Endothelial cell of umbilical vein (primary cell): Measurements from ENCODE around the gene DDB1. TPM values are rescaled to one million over a fixed set of nuclear protein-coding genes. Genes with fewer than 3 reads are reported as not detected.

ENCODE experiments used
- BruUV-seq: library from RNA; stranded (reverse); fragments of 400-500 nt; replicated peaks from 2 replicates; lab custom pipeline; 2021; lab: Mats Ljungman, UMichigan
- CTCF ChIA-PET: fragments of 300-600, 350-600 bp; sonication (Branson Sonifier 250); formaldehyde crosslinking; loops from one replicate; lab custom pipeline; 2021; ENCODE audit warnings: antibody characterized with exemption, inconsistent platforms; lab: Charles Lee
- POLR2A ChIA-PET: fragments of 300-600, 350-600 bp; sonication (Branson Sonifier 250); formaldehyde crosslinking; loops from one replicate; lab custom pipeline; 2021; ENCODE audit warnings: antibody characterized with exemption, inconsistent platforms; lab: Charles Lee
- DNase-seq: peaks from one replicate; pipeline ENCODE4 v3.0.0-alpha.2; 2011; ENCODE audit warnings: low read depth, low spot score
- FAIRE-seq: peaks from 2 replicates; lab custom pipeline; 2011; peaks lifted over from hg19 to GRCh38; lab: Jason Lieb, UNC
- H2AFZ ChIP-seq: 2 replicates; pipeline ENCODE4 v1.6.0; 2012; ENCODE audit warnings: low read depth, low read length, control low read depth, inconsistent platforms
- H3K27ac ChIP-seq: 2 replicates; pipeline ENCODE4 v1.5.1; 2011; ENCODE audit warnings: low read depth, mild to moderate bottlenecking, control low read depth, low read length, moderate library complexity; ENCODE audit not compliant: insufficient read depth
- H3K27me3 ChIP-seq, 2 experiments: 2 replicates each; pipeline versions ENCODE4 v1.6.0 to v1.6.1; 2011; ENCODE audit warnings: low read length in 2 of 2, mixed read lengths in 1 of 2; ENCODE audit not compliant: control insufficient read depth in 2 of 2, insufficient read depth in 2 of 2
- H3K36me3 ChIP-seq, 2 experiments: 2 replicates in 1 of 2; 3 replicates in 1 of 2; pipeline ENCODE4 v1.5.1; 2011; ENCODE audit warnings: low read length in 2 of 2, mild to moderate bottlenecking in 1 of 2, moderate library complexity in 1 of 2; ENCODE audit not compliant: control insufficient read depth in 2 of 2, insufficient read depth in 2 of 2; ENCODE audit errors: extremely low read depth in 1 of 2
- H3K4me1 ChIP-seq: 3 replicates; pipeline ENCODE4 v1.5.1; 2011; ENCODE audit warnings: mild to moderate bottlenecking, low read length; ENCODE audit not compliant: control insufficient read depth, insufficient read depth; ENCODE audit errors: extremely low read depth
- H3K4me2 ChIP-seq: 2 replicates; pipeline ENCODE4 v1.6.1; 2011; ENCODE audit warnings: low read length, control low read depth, mixed read lengths; ENCODE audit not compliant: insufficient read depth
- H3K4me3 ChIP-seq, 3 experiments: fragments of 200-600 bp in 1 of 3; sonication (generic), shearing (Covaris generic) in 1 of 3; replicated peaks in 1 of 3; 2 replicates each; pipeline ENCODE4 v1.5.1; 2011 to 2016; ENCODE audit warnings: control low read depth in 3 of 3, low read length in 3 of 3, mild to moderate bottlenecking in 2 of 3, inconsistent platforms in 1 of 3, low read depth in 1 of 3, moderate library complexity in 1 of 3; ENCODE audit not compliant: insufficient read depth in 1 of 3
- H3K79me2 ChIP-seq: 2 replicates; pipeline ENCODE4 v1.6.0; 2012; ENCODE audit warnings: low read length, inconsistent platforms; ENCODE audit not compliant: control insufficient read depth, insufficient read depth
- H3K9ac ChIP-seq: replicated peaks from 2 replicates; pipeline ENCODE3; 2011; ENCODE audit warnings: low read length, control low read depth; ENCODE audit not compliant: insufficient read depth; ENCODE audit errors: extremely low read depth
- H3K9me1 ChIP-seq: replicated peaks from 3 replicates; pipeline ENCODE4 v1.6.0; 2011; ENCODE audit warnings: mild to moderate bottlenecking, low read length; ENCODE audit not compliant: control insufficient read depth, insufficient read depth; ENCODE audit errors: extremely low read depth
- H3K9me3 ChIP-seq: replicated peaks from 2 replicates; pipeline ENCODE4 v1.5.1; 2012; ENCODE audit warnings: low read length, inconsistent platforms; ENCODE audit not compliant: control insufficient read depth, insufficient read depth
- H4K20me1 ChIP-seq: replicated peaks from 2 replicates; pipeline ENCODE3; 2011; ENCODE audit warnings: mild to moderate bottlenecking, low read length; ENCODE audit not compliant: control insufficient read depth, insufficient read depth; ENCODE audit errors: extremely low read depth
- CTCF ChIP-seq, 2 donors: IDR thresholded peaks; 1 replicate in 1 of 2; 2 replicates in 1 of 2; pipeline ENCODE4 v1.5.1; 2011; ENCODE audit warnings: low read length in 2 of 2, mild to moderate bottlenecking in 2 of 2, moderate library complexity in 2 of 2, control low read depth in 1 of 2, inconsistent platforms in 1 of 2, low read depth in 1 of 2; ENCODE audit not compliant: insufficient read depth in 1 of 2; ENCODE audit errors: extremely low read depth in 1 of 2
- EZH2 ChIP-seq: IDR thresholded peaks from 2 replicates; pipeline ENCODE4 v1.6.1; 2012; ENCODE audit warnings: borderline replicate concordance, low read depth, mild to moderate bottlenecking, moderate library complexity, low read length, inconsistent platforms; ENCODE audit not compliant: severe bottlenecking
- FOS ChIP-seq: IDR thresholded peaks from 2 replicates; pipeline ENCODE4 v1.6.1; 2011; ENCODE audit warnings: mild to moderate bottlenecking, low read length, moderate library complexity, borderline replicate concordance; ENCODE audit not compliant: insufficient read depth
- GATA2 ChIP-seq: IDR thresholded peaks from 2 replicates; pipeline ENCODE4 v1.7.0; 2011; ENCODE audit warnings: low read depth, mild to moderate bottlenecking, moderate library complexity, mixed read lengths, low read length; ENCODE audit not compliant: insufficient read length, insufficient read depth
- JUN ChIP-seq: IDR thresholded peaks from 2 replicates; pipeline ENCODE4 v1.6.1; 2011; ENCODE audit warnings: borderline replicate concordance, low read depth; ENCODE audit not compliant: insufficient read length, insufficient read depth
- MYC ChIP-seq: IDR thresholded peaks from one replicate; pipeline ENCODE4 v1.6.1; 2011; ENCODE audit warnings: mild to moderate bottlenecking, low read depth, low read length
- POLR2A ChIP-seq: IDR thresholded peaks from 2 replicates; pipeline ENCODE4 v1.6.1; 2012; ENCODE audit warnings: low read depth, mild to moderate bottlenecking, control low read depth, low read length
- POLR2AphosphoS5 ChIP-seq: IDR thresholded peaks from 2 replicates; pipeline ENCODE4 v1.6.1; 2012; ENCODE audit warnings: low read depth, mild to moderate bottlenecking, control low read depth, low read length, moderate library complexity; ENCODE audit not compliant: insufficient read depth
- dilution Hi-C: fragments of 300-500 bp; cut with MboI; formaldehyde crosslinking; loops from one replicate; pipeline ENCODE4 v1.15.0; 2019; ENCODE audit warnings: low sequenced_read_pairs; ENCODE audit not compliant: extremely low pct_ligation_motif_present
- intact Hi-C: fragments of 100-400 bp; cut with micrococcal nuclease; formaldehyde crosslinking; loops from one replicate; pipeline ENCODE4 v1.10.0; 2022
- polyA plus RNA-seq, 4 experiments: library from polyadenylated mRNA; depleted of rRNA in 3 of 4; stranded (reverse) in 3 of 4; unstranded in 1 of 4; fragments of >200 nt; gene quantifications; 2 replicates each; pipeline versions ENCODE4 v1.2.1 to v1.2.3, GENCODE V29; 2011 to 2012; ENCODE audit warnings: missing spikeins in 1 of 4
- total RNA-seq: library from RNA; stranded (reverse); gene quantifications from 2 replicates; pipeline ENCODE4 v1.2.3, GENCODE V29; 2021
- TF ChIP-seq, protein P1 (sequence below): IDR thresholded peaks from 2 replicates; pipeline ENCODE4 v1.6.1; 2011; ENCODE audit not compliant: insufficient read depth, insufficient read length

DDB1 gene
- total and polyA plus RNA-seq, 2 donors (not counting 3 experiments of a cell fraction or from before 2014, with no cell fraction given) = 229 to 230 TPM

DNA sequence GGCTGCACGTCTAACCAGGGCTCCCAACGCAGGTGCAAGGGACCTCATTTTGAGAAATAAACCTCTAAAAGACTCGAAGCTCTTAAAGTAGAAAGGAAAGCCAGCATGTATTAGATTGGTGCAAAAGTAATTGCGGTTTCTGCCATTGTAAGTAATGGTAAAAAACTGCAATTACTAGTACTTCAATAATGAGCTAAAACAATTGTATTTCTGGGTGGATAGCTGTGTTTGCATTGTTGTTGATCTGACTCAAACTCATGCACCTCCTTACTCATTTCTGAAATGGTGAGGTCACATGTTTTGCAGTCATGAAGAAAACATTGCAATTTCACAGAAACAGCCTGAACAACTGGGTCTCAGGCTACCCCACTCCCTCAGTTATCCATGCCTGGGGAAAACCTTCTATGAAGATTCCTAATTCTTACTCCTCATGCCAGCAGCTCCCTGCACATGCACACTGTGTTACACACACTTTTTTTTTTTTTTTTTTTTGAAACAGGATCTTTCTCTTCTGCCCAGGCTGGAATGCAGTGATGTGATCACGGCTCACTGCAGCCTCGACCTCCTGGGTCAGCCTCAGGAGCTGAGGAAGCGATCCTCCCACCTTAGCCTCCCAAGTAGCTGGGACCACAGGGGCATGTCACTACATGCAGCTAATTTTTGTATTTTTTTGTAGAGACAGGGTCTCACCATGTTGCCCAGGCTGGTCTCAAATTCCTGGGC, 62.4 kb downstream of the DDB1 start:
- TF ChIP-seq FOS = peak; percentile 12
- no peak for TF ChIP-seq GATA2
- no peak overlapping the region for H3K27ac ChIP-seq
- H3K79me2 ChIP-seq = no peaks in the 10 kb centered on the region
- no peak overlapping the region for H2AFZ ChIP-seq
- BruUV-seq = no TSS peak
- no peak for DNase-seq
- no peaks in the 10 kb centered on the region for H3K27me3 ChIP-seq
- no peaks in the 10 kb centered on the region for H4K20me1 ChIP-seq
- intact Hi-C loops = no loop called here
- dilution Hi-C loops = no loop called here
- H3K36me3 ChIP-seq = no peaks in the 10 kb centered on the region
- H3K9me3 ChIP-seq = no peaks in the 10 kb centered on the region
- H3K4me3 ChIP-seq = no peak overlapping the region
- no peak overlapping the region for H3K9ac ChIP-seq
- no peaks in the 10 kb centered on the region for H3K9me1 ChIP-seq
- no peaks in the 10 kb centered on the region for H3K4me1 ChIP-seq
- FAIRE-seq = peak; percentile 24
- ChIA-PET CTCF (interaction anchor here (1.4 to 2.0 kb wide), 3 partner anchors 10 to 115 kb away, joined by 3 to 6 read pairs (median 5); no protein-coding TSS in a partner anchor), POLR2A (no interaction called here)
- no peak overlapping the region for H3K4me2 ChIP-seq

DNA sequence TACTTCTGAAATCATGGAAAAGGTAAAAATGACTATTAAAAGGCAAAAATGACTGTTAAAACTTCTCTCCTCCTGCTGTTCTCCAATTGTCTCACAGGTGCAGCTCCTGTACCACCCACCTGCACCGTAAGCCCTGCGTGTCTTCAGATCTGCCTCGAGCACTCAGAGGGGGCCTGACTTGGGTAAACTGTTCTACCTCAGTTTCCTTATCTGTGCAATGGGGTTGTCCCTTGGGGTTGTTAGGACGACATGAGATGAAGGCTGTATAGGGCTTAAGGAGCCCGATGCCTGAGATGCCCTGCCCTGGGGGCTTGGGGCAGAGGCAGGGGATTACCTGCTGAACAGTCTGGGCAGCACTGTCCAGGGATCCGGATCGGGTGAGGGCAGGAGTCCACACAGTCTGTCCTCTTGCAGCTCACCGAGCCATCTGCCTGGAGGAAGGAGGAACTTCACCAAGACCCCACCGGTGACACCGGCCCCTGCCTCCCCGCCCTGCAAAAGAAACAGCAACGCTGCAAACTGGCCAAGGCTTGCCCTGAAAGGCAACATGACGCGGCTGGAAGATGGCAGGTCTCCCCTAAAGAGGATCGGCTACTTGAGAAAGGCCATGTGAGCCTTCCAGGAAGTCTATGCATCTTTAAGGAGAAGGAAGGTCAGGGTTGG, 64.2 kb downstream of the DDB1 start:
- Histone ChIP-seq H2AFZ (no peak overlapping the region), H4K20me1 (no peaks in the 10 kb centered on the region), H3K4me2 (no peak overlapping the region), H3K79me2 (no peaks in the 10 kb centered on the region), H3K9ac (no peak overlapping the region), H3K27me3 (no peaks in the 10 kb centered on the region), H3K27ac (no peak overlapping the region), H3K9me3 (no peaks in the 10 kb centered on the region), H3K4me3 (no peak overlapping the region), H3K9me1 (no peaks in the 10 kb centered on the region), H3K36me3 (no peaks in the 10 kb centered on the region), H3K4me1 (no peaks in the 10 kb centered on the region)
- ChIA-PET CTCF (interaction anchor here (1.3 kb wide), 1 partner anchor 14 kb away, joined by 3 read pairs; no protein-coding TSS in a partner anchor), POLR2A (no interaction called here)
- intact Hi-C loops = no loop called here
- dilution Hi-C loops = no loop called here
- FAIRE-seq (no peak), DNase-seq (no peak)
- TF ChIP-seq POLR2A = no peak
- no peak for TF ChIP-seq JUN
- TF ChIP-seq MYC = no peak
- TF ChIP-seq FOS = no peak
- TF ChIP-seq, protein P1, sequence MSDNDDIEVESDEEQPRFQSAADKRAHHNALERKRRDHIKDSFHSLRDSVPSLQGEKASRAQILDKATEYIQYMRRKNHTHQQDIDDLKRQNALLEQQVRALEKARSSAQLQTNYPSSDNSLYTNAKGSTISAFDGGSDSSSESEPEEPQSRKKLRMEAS = no peak
- TF ChIP-seq CTCF (IDR thresholded peaks at IDR 0.05; ENCODE audit: extremely low read depth in 1 of 2, insufficient read depth in 1 of 2, low read depth in 1 of 2, low read length in 2 of 2) = no peak
- no peak for TF ChIP-seq GATA2
- no peak for TF ChIP-seq EZH2
- TF ChIP-seq POLR2AphosphoS5 = no peak
- BruUV-seq = no TSS peak
